GM19463 (cell line): Measurements from ENCODE around the gene NUF2.
"Not testable (repeated sequence)": the region's sequence is repeated elsewhere in the genome, so short reads cannot be mapped to it uniquely, and the experiment has no call there.

Source experiments
- ATAC-seq: cut with Tn5 transposase; IDR thresholded peaks from one replicate; pipeline ENCODE4 v1.9.1; 2021; ENCODE audit warnings: mild to moderate bottlenecking, moderate library complexity; ENCODE audit not compliant: unreplicated experiment

The NUF2 gene

DNA sequence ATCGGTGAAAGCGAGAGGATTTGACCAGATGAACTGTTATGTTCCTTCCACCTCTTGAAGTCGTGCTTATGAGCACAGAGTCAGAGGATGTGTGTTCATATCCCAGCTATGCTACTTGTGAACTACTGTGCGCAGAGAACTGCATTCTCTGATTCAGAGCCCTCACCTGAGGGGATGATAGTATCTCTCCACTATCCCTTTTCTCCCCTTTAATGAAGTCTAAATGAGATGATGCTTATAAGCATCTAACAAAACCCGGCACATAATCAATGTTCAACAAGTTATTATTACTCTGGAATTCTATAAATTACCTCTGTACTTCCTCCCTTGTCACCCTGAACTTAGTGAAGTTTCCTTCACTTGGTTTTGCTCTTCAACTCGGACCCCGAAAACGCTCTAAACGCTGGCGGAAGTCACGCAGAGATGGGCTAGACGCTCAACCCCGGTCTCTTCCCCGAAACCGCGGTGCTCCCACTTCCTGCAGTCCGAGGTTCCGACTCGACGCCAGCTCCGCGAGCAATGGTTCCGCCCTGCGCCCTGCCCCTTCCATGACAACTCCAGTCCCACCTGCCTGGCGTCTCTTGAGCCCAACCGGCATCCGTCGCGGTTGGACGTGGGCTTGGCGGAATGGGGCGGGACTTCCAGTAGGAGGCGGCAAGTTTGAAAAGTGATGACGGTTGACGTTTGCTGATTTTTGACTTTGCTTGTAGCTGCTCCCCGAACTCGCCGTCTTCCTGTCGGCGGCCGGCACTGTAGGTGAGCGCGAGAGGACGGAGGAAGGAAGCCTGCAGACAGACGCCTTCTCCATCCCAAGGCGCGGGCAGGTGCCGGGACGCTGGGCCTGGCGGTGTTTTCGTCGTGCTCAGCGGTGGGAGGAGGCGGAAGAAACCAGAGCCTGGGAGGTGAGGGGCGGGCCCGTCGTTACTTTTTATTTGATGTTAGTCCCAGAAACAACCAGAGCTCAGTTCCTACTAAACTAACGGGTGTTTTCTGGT, at the start of gene NUF2:
TSS of gene NUF2 (plus strand) at position 644 of the 995 bp plus-strand sequence. CDS start 4,098 bp downstream, outside the sequence.
- ATAC-seq, result peak; percentile 97

DNA sequence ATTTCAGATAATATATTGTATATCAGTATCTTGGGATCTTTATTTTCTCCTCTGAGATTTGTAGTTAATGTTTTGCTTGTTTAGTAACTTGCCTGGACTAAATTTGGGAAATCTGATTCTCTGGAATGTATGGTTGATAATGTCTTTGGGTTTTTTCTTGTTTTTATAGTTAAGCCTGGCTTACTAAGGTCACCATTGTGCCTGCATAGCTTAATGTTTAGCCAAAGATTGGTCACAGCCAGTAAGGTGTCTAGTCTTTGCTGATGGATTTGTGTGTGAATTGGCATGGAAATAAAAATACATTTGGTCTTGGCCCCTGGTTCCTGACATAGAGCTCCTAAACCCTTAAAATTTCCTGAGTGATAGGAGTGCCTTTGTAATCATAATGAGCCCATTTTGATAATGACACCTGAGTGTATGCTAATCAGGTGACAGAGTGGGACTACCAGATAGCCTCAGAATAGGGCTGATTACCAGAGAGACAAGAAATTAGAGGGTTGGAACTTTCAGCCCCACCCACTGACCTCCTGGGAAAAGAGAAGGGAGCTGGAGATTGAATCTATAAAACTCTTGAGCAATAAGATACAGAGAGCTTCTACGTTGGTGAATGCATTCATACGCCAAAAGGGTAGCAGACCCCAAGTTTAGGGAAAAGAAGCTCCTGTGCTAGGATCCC, 47.9 kb upstream of the NUF2 start:
- no peak for ATAC-seq

DNA sequence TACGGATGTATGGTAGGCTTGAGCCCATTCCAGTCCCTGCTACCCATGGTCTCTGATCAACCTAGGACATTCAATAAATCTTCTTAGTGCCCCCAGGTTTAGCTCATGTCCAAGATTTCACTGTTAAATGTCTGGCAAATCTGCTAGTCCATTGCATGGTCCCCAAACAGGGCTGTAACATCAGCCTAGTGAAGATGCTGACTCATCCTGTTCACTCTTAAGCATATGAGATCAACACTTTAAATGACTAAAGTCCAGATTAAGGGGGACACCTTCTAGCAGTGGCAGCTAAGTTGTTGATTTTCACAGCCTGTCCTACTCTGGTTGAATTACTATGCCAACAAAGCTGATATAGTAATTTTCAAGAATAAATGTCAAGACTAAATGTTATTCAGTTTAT, 46.5 kb upstream of the NUF2 start:
- ATAC-seq, result no peak

DNA sequence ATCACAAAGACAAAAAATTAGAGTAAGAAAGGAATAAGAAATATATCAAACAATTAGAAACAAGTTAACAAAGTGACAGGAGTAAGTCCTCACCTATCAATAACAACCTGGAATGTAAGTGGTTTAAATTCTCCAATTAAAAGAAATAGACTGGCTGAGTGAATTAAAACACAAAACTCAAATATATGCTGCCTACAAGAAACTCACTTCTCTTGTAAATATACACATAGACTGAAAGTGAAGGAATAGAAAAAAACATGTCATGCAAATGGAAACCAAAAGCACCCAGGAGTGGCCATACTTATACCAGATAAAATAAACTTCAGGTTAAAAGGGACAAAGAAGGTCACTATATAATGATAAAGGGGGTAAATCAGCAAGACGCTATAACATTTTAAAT, 43.2 kb upstream of the NUF2 start:
- ATAC-seq, result no peak

DNA sequence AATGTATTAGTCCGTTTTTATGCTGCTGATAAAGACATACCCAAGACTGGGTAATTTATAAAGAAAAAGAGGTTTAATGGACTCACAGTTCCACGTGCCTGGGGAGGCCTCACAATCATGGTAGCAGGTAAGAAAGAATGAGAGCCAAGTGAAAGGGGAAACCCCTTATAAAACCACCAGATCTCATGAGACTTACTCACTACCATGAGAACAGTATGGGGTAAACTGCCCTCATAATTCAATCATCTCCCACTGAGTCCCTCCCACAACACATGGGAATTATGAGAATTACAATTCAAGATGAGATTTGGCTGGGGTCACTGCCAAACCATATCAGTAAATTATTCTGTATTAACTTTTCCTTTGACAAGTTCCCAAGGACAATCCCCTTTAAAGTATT, 36.9 kb upstream of the NUF2 start:
- not testable (repeated sequence) for ATAC-seq

DNA sequence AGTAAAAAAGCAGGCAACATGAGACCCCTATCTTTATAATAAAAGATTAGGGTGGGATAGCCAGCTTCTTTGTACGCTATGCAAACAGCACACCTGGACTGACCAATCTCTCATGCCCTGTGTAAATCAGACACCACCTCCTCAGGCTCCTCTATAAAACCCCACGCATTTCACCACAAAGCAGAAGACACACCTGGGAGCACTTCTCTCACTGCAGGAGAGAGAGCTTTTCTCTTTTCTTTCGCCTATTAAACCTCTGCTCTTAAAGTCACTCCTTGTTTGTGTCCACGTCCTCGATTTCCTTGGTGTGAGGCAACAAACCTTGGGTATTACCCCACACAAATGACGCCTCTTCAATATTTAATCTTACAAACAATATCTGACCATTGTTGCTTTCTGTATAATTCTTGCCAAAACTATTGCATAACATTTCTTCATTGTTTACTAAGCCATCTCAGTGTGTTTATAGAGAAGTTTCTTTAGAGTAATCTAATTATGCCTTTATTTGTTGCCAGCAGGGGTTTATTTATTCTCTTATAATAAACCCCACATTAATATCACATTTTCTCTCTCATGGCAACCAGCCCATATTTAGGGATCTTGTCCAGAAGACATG, 31.6 kb upstream of the NUF2 start:
- no peak for ATAC-seq

DNA sequence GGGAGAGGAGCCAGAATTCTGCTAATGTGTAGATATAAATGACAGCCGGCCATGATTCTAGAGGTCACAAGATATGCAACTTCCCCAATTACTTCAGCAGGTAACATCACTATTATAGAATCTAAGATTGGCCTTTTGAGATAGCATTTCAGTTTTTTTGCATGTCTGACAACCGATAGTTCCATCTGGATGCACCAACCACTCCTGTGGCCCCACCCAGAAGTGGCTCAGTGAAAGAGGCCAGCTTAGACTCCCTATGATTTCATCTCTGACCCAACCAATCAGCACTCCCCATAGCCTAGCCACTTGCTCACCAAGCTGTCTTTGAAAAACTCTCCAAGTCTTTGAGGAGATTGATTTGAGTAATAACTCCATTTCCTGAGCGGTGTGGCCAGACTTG, 30.3 kb upstream of the NUF2 start:
- ATAC-seq, result no peak

DNA sequence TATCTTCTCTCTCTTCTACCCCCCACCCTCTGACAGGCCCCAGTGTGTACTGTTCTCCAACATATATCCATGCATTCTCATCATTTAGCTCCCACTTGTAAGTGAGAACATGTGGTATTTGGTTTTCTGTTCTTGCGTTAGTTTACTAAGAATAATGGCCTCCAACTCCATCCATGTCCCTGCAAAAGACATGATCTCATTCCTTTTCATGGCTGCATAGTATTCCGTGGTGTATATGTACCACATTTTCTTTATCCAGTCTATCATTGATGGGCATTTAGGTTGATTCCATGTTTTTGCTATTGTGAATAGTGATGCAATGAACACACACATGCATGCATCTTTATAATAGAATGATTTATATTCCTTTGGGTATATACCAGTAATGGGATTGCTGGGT, 29.6 kb upstream of the NUF2 start:
- ATAC-seq, result not testable (repeated sequence)

DNA sequence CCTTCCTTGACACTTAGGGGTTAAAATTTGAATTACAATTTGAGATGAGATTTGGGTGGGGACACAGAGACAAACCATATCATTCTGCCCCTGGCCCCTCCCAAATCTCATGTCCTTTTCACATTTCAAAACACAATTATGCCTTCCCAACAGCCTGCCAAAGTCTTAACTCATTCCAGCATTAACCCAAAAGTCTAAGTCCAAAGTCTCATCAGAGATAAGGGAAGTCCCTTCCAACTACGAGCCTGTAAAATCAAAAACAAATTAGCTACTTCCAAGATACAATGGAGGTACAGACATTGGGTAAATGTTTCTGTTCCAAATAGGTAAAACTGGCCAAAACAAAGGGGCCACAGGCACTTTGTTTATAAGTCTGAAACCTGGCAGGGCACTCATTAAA, 28.3 kb upstream of the NUF2 start:
- ATAC-seq, result not testable (repeated sequence)

DNA sequence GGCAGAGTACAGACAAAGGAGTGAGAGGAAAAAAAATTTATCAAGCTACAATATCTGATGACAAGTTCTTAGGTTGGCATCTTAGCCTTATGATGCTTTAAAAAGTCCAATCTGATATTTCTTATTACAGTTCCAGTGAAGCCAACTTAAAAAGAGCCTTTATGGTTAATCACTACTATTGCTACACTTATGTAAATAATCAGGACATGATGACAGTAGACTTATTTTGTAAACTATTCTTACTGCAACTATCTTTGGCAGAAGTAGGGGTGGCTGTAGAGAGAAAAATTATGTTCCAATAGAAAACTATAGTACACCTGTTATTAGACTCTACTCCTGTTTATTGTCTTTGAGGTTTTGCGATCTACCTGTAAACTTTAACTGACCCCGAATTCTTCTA, 25.8 kb upstream of the NUF2 start:
- ATAC-seq, result no peak

DNA sequence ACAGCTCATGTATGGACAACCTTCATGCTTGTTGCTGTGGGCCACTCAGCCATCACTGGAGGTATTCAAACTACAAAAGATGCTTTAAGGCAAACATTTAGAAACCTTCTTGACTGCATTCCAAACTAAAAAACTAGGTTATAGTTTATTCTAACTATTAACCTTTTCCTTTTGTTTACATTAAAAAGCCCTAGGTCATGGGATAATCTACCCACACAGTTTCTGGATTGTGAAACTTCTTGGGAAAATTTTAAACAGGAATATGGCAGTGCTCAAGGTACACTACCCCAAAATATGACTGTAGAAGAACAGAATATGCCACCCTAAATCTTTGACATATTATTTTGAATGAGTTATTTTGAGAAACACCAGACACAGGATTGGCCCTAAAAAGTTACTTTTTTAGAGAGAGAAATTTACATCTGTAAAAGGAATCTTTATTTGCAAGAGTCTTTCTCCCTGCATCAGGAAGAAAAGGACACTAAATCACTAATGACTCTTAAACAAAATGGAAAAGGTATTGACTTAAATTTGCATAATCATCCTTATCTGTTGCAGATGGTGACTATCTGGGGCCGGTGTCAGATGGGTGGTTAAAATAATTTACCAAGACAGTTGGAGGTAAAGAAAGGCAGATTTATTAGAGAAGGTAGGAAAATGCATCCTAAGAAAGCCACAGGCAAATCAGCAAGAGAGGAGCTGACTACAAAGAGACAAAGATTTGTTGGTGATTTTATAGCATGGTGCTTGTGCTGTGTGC, 25.1 kb upstream of the NUF2 start:
- no peak for ATAC-seq

DNA sequence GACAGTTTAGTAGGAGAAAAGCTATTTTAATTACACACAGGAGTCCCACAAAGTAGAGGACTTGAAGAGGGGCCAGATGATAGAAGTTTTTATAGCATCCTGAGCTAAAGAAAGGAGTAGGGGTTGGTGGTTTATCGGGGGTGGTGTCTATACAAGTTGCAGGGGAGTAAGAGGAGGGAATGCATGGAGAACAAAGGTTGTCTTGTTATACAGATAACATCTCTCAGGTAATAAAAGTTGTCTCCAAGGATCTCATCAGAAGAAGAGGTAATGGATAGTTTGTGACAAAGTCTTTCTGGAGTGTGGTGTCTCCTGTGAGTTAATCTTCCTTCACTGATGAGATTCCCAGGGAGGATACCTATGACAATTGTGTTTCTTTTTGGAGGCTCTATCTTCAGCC, 23.4 kb upstream of the NUF2 start:
- ATAC-seq, result no peak

DNA sequence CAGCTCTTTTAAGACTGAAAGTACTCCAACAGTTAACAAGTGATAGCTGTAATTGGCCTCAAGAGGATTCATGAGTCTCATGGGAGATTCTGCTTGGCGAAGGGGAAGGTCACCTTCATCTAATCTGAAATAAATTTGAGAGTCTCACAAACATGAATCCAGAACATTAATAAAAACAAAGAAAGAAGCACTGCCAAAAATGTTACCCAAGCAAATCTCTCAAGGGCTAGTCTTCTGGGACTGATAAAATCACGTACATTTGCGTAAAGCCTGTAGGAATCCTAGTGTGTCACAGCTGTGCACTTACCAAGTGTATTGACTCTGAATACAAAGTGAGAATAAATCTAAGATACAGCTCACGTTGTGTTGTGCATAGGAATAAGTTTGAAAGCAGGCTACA, 21.2 kb upstream of the NUF2 start:
- no peak for ATAC-seq

DNA sequence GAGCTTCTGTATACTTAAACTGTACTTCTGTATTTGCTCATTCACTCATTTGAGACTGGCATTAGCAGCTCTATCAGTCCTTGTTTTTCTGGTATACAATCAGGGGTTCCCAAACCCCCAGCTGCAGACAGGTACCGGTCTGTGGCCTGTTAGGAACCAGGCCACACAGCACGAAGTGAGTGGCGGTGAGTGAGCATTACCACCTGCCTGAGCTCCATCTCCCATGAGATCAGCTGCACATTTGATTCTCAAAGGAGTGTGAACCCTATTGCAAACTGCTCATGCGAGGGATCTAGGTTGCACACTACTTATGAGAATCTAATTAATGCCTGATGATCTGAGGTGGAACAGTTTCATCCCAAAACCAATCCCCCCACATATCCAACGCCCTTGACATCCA, 18.2 kb upstream of the NUF2 start:
- no peak for ATAC-seq

DNA sequence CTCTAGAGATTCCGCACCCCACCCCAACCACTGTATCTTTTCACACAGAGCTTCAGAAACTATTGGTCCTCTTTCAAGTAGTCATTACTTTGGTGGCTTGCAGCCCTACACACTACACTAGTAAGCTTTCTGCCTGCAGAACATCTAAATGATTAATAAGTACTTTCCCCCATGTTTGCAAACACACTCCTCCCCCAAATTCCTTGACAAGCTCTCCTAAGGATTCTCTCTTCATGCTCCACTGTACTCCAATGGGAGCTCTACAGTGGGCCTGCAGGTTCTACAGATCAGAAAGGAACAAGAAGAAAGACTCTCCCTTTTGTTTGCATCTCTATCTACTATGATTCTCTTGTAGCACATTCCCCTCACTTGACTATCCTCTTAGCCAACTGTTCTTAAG, 16.3 kb upstream of the NUF2 start:
- ATAC-seq, result no peak

DNA sequence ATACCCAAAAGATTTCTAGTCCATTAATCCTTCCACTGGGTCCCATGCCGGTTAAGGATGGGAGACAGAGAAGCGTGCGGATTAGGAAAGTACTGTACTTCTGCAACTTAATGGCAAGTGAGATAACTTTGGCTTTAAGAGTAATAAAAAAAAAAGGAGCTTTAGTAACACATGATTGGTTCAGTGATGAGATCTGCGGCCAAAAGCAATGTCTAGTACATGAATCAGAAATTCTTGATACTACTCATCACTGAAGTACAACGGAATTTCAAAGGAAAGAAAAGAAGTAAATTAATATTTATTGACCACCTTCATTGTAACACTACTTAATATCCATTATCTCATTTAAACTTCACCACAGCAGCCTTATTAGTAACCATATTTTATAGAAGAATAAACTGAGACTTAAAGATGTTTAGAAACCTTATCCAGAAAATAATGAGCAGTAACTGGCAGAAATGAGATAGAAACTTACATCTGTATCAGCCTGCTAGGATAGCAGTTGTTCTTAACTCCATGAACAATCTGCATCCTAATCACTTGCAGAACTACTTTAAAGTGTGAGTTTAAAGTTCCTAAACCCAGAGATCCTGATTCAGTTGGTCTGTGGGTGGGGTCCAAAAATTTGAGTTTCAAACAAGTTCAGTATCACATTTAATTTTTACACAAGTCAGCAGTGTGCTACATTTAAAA, 14.1 kb upstream of the NUF2 start:
- no peak for ATAC-seq

DNA sequence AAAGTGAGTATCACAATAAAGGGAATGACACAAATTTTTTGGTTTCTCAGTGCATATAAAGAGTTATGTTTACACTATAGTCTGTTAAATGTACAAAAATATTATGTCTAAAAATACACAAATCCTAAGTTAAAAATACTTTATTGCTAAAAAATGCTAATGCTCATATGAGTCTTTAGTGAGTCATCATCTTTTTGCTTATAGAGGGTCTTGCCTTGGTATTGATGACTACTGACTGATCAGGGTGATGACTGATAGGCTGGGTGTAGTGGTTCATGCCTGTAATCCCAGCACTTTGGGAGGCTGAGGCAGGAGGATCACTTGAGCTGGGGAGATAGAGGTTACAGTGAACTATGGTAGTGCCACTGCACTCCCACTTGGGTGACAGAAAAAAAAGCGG, 12.9 kb upstream of the NUF2 start:
- no peak for ATAC-seq

DNA sequence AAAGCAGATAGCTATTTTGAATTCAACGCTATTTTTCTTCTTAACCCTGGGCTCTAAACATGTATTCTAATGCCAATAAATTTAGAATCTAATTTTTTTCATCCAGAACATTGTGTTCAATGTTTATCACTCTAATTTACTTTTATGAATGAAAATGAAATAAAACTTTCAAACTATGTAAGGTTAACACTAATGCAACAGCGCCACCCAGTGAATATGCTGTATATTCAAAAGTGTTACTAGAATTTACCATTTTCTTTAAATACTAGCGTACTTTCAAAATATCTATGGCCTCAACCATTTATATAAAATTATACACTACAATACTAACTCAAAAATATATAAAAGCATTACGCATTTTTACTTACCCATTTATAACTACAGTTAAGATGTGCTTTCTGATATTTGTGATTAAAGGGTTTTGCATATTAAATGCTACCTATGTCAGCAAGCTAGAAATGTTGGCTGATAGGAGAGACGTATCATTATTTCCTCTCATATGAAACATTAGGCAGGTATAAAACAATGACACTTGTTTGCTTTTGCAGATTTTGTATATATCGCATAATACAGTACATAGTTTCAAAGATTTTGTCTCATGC, 5.9 kb upstream of the NUF2 start:
- no peak for ATAC-seq

DNA sequence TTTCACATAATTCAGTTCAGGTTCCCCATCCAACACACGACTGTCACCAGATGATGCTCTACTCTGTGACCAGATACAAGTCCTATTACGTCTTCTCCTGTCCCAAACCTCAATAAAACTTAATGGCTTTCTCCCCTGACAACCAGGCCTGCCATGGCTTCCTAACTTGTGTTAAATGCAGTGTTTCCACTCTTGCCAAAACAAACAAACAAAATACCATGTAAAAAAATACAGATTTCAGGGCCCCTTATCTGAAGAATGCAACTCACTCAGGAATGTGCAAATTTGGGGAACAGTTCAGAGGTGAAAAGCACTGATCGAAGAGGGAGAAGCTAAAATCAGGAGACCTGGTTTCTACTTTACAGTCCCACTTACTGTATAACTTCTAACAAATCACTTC, 863 bp upstream of the NUF2 start:
- ATAC-seq, result no peak

DNA sequence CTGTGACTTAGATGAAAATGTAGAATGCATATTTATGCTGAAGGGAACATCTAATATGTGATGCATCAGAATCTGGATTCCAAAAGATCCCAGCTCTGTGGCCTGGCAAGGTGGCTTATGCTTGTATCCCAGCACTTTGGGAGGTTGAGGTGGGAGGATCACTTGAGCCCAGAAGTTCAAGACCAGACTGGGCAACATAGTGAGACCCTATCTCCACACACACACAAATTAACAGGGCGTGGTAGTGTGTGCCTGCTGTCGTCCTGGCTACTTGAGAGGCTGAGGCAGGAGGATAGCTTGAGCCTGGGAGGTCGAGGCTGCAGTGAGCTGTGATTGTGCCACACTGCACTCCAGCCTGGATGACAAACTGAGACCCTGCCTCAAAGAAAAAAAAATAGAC, 1.6 kb downstream of the NUF2 start:
- not testable (repeated sequence) for ATAC-seq
